ENCODE measurements around the gene CRYGC. TPM values are rescaled to one million over a fixed set of nuclear protein-coding genes. Genes with fewer than 3 reads are reported as not detected.

The CRYGC gene
- total RNA-seq (not detected in 2 replicates), polyA plus RNA-seq (not detected in 2 replicates), polyA minus RNA-seq (not detected in 2 replicates)
- not detected for total RNA-seq (2013)

DNA sequence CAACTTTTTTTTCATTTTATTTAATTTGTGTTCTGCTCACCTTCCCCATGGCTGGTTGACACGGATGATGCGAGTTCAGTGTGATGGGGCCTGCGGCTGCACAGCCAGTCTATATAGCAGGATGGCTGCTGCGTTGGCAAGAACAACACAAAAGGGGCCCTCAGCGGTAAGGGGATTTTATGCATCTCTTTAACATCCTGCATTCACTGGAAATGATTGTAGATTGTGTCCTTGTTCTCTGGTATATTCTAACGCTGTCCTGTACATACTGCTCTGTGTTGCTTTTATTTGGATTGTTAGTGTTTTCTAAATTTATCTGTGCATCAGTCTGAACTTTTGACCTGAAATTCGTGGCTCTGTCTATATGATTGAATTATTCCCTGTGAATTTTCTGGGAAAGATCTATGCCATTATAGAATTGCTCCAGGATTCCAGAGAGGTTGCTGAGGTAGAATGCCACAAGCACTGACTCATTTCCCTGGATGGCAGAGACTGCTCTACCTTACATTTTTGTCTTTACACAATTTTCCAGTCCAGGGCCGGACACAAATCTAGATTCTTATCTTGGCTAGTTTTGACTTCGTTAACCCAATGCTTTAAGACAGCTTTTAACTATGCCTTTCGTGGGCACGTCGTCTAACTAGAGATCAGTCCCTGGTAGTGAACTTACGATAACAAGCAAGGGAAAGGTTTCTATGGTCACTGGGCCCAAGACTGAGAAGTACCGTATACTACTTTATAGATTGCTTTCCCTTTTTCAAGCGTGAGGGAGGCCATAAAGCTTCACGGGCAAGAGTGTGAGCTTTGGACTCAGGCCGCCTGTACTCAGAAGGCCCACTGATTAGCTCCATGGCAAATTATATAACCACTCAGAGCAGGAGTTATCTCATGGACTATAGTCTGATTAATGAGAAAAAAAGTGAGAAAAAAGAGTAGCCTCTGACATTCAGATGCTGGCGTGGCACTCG, at the start of gene CRYGC:
Gene CRYGC, minus strand, starts transcription at position 85 of the 968 bp plus-strand sequence. Its CDS starts 36 bp downstream, at position 49.
- Mint-ChIP-seq H3K27me3 (peaks cover 30% of the 10 kb centered on the region), H3K4me1 (peaks cover under 1% of the 10 kb centered on the region), H3K4me3 (no peak within 1 kb of the TSS), H3K9me3 (ENCODE audit: insufficient read depth) (no peaks in the 10 kb centered on the region), H3K27ac (no peak within 1 kb of the TSS)
- no peak within 1 kb of the TSS for H3K27ac ChIP-seq (ENCODE audit: low read length in 2 of 2)
- ChIA-PET POLR2A (no interaction called here), CTCF (no interaction called here)
- no peak within 1 kb of the TSS for H3K4me2 ChIP-seq (replicated peaks; ENCODE audit: low read depth, low read length, poor library complexity, severe bottlenecking)
- intact Hi-C loops (cut with micrococcal nuclease) = no loop called here
- no peaks in the 10 kb centered on the region for H3K9me3 ChIP-seq (ENCODE audit: control extremely low read depth in 1 of 3, control insufficient read depth in 2 of 3, insufficient read depth in 1 of 3, low read length in 2 of 3)
- ATAC-seq (ENCODE audit: low read depth) (no peak), DNase-seq (no peak)
- peaks cover 0 to under 1% of the 10 kb centered on the region in 2 donors for H3K4me1 ChIP-seq (ENCODE audit: control insufficient read depth in 2 of 2, insufficient read depth in 2 of 2, low read length in 2 of 2)
- H2AFZ ChIP-seq (ENCODE audit: insufficient read depth, low read depth, low read length, poor library complexity, severe bottlenecking) = no peak within 1 kb of the TSS
- H3K79me2 ChIP-seq (ENCODE audit: control insufficient read depth, insufficient read depth, low read length) = no peaks in the 10 kb centered on the region
- no peaks in the 10 kb centered on the region for H3K36me3 ChIP-seq (replicated peaks in 1 of 2; ENCODE audit: control extremely low read depth in 1 of 2, control insufficient read depth in 1 of 2, extremely low read depth in 1 of 2, insufficient read depth in 2 of 2, low read length in 1 of 2)
- no peak for TF ChIP-seq EZH2 (IDR thresholded peaks at IDR 0.05; ENCODE audit: borderline replicate concordance, insufficient read depth, low read depth, low read length, poor library complexity, severe bottlenecking)
- TF ChIP-seq, protein P1, sequence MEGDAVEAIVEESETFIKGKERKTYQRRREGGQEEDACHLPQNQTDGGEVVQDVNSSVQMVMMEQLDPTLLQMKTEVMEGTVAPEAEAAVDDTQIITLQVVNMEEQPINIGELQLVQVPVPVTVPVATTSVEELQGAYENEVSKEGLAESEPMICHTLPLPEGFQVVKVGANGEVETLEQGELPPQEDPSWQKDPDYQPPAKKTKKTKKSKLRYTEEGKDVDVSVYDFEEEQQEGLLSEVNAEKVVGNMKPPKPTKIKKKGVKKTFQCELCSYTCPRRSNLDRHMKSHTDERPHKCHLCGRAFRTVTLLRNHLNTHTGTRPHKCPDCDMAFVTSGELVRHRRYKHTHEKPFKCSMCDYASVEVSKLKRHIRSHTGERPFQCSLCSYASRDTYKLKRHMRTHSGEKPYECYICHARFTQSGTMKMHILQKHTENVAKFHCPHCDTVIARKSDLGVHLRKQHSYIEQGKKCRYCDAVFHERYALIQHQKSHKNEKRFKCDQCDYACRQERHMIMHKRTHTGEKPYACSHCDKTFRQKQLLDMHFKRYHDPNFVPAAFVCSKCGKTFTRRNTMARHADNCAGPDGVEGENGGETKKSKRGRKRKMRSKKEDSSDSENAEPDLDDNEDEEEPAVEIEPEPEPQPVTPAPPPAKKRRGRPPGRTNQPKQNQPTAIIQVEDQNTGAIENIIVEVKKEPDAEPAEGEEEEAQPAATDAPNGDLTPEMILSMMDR (IDR thresholded peaks at IDR 0.05) = no peak
- peaks cover 0 to 7% (median 5%) of the 10 kb centered on the region in 4 experiments for H3K27me3 ChIP-seq (replicated peaks in 1 of 4; ENCODE audit: control extremely low read depth in 1 of 4, control insufficient read depth in 3 of 4, insufficient read depth in 4 of 4, low read length in 3 of 4)
- H3K9ac ChIP-seq (ENCODE audit: low read length) = no peak within 1 kb of the TSS
- WGBS (ENCODE audit: insufficient coverage) = 94% methylated on average over 13 of the region's 19 CpGs
- H4K20me1 ChIP-seq (ENCODE audit: control insufficient read depth, insufficient read depth, low read length, poor library complexity, severe bottlenecking) = no peaks in the 10 kb centered on the region
- no peak within 1 kb of the TSS for H3K4me3 ChIP-seq (ENCODE audit: control extremely low read depth in 1 of 5, extremely low read depth in 1 of 5, insufficient read depth in 1 of 5, low read depth in 2 of 5, low read length in 4 of 5)
